SH-SY5Y (cell line): Measurements from ENCODE around the gene NME9.

ENCODE experiments used
- GATA2 ChIP-seq: IDR thresholded peaks from 2 replicates; pipeline ENCODE4 v1.6.1; 2011; ENCODE audit warnings: mild to moderate bottlenecking, low read depth, low read length
- GATA3 ChIP-seq: IDR thresholded peaks from 2 replicates; pipeline ENCODE4 v1.6.1; 2011; ENCODE audit warnings: low read depth, mild to moderate bottlenecking, low read length, moderate library complexity

DNA sequence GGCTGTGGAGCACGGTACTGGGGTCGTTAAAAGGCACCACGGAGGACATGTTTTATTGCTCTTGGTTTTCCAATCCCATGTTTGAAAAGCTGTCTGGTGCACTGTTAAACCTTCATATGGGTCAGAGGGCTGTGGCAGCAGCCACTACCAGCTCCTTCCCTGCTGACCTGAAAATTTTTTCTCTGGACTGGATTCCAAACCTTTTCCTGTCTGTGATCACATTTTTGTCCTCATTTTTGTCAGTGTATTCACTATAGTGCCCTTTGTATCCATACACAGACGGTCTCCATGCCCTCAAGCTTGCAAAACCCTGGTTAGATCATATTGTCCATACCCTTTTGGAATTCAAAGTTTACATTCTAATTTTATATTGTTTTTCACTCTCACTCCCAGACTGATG lies 70.5 kb downstream of the NME9 start:
- TF ChIP-seq GATA2, result no peak
- TF ChIP-seq GATA3, result no peak
